ENCODE results near the gene PDS5B. TPM values are rescaled to one million over a fixed set of nuclear protein-coding genes. Genes with fewer than 3 reads are reported as not detected.

Gene PDS5B
- total RNA-seq, 1 donor from 2014 or later: 63.1 TPM

GRCh38 chr13:32577032-32577431 is 9.2 kb upstream of the PDS5B start:
- no peaks in the 10 kb centered on the region for H3K27me3 Mint-ChIP-seq (ENCODE audit: low read depth)
- no peaks in the 10 kb centered on the region for H3K36me3 Mint-ChIP-seq (ENCODE audit: low read depth)
- H3K27ac Mint-ChIP-seq: no peak overlapping the region
- H3K4me1 Mint-ChIP-seq (ENCODE audit: low read depth): no peaks in the 10 kb centered on the region
- intact Hi-C loops (cut with micrococcal nuclease): no loop called here
- H3K9me3 Mint-ChIP-seq: peaks cover 22% of the 10 kb centered on the region
- H3K4me3 Mint-ChIP-seq (ENCODE audit: low read depth): no peak overlapping the region
- DNase-seq (ENCODE audit: low spot score): no peak

DNA sequence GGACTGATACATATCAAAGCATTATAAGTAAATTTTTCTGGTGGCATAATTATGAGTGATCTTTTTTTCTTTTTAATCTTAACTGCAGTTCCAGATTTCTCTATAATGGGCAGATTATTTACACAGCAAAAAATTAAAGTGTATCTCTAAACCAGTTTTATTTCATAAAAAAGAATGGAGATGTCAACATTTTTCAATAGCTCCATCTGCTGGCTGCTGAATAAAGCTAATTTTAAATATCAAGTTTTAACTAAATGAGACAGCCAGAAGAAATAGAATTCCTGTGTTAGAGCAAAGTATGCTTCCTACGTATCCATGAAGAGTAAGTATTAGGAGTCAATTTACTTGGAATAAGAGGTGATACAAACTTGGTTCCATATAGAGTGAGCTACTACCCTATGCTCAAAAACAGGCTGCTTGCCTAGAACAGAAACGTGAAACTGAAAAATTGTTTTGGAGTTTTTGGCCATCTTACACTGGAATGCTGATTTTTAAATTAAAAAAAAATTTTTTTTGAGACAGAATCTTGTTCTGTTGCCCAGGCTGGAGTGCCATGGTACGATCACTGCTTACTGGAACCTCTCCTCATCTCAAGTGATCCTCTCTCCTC is 5.0 kb upstream of the PDS5B start:
- Mint-ChIP-seq H3K36me3 (ENCODE audit: low read depth) (no peaks in the 10 kb centered on the region), H3K27me3 (ENCODE audit: low read depth) (peaks cover 5% of the 10 kb centered on the region), H3K4me3 (ENCODE audit: low read depth) (no peak overlapping the region), H3K27ac (no peak overlapping the region), H3K9me3 (peaks cover 22% of the 10 kb centered on the region), H3K4me1 (ENCODE audit: low read depth) (peaks cover 9% of the 10 kb centered on the region)
- no peak for DNase-seq (ENCODE audit: low spot score)
- intact Hi-C loops (cut with micrococcal nuclease): loop anchor here (1.0 to 10.0 kb wide), 3 partner anchors 114 to 666 kb away; no protein-coding TSS in a partner anchor

GRCh38 chr13:32582281-32582680 is 4.0 kb upstream of the PDS5B start:
- Mint-ChIP-seq H3K4me3 (ENCODE audit: low read depth) (no peak overlapping the region), H3K4me1 (ENCODE audit: low read depth) (peaks cover 10% of the 10 kb centered on the region), H3K9me3 (peaks cover 13% of the 10 kb centered on the region), H3K27me3 (ENCODE audit: low read depth) (peaks cover 5% of the 10 kb centered on the region), H3K27ac (no peak overlapping the region), H3K36me3 (ENCODE audit: low read depth) (peaks cover 2% of the 10 kb centered on the region)
- DNase-seq (ENCODE audit: low spot score): no peak
- intact Hi-C loops (cut with micrococcal nuclease): loop anchor here (10.0 kb wide), 1 partner anchor 667 kb away; no protein-coding TSS in a partner anchor

- Mint-ChIP-seq H3K4me1 (ENCODE audit: low read depth) (peaks cover 17% of the 10 kb centered on the region), H3K36me3 (ENCODE audit: low read depth) (peaks cover 8% of the 10 kb centered on the region), H3K27me3 (ENCODE audit: low read depth) (peaks cover 5% of the 10 kb centered on the region), H3K4me3 (ENCODE audit: low read depth) (no peak overlapping the region), H3K9me3 (peaks cover 10% of the 10 kb centered on the region), H3K27ac (no peak overlapping the region)
- intact Hi-C loops (cut with micrococcal nuclease): loop anchor here (10.0 kb wide), 1 partner anchor 668 kb away; no protein-coding TSS in a partner anchor
- no peak for DNase-seq (ENCODE audit: low spot score)
Observed at GRCh38 chr13:32582991-32583390, 3.3 kb upstream of the PDS5B start.

DNA sequence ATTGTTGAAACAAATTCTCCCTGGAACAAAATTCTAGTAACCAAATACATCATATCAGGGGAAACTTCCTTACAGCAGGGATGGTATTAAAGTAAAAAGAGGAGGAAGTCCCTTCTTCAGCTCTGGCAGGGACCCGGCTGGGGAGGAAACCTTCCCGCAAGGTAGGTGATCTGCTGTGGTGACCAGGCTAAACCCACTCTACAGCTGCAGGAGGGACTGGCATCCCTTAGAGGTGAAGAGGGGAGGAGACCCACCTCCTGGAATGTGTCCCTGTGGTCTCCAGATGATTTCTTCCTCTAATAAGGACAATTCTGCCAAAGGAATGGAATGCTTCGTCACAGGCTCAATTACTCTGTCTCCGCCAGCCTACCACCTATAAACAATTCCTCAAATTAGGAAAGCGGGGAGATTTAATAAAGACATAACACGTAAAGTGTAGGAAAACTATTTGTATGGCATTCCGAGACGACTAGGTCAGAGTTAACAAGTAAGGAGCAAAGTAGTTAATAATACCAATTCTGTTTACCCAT is 637 bp upstream of the PDS5B start:
- Mint-ChIP-seq H3K27me3 (ENCODE audit: low read depth) (peaks cover 5% of the 10 kb centered on the region), H3K36me3 (ENCODE audit: low read depth) (peaks cover 12% of the 10 kb centered on the region)

GRCh38 chr13:32587011-32587810 is 959 bp downstream of the PDS5B start:
- peaks cover 40% of the 10 kb centered on the region for H3K4me1 Mint-ChIP-seq (ENCODE audit: low read depth)

More for the DNA sequence above, 637 bp upstream of the PDS5B start:
- peak overlapping the region; percentile 80 for H3K4me3 Mint-ChIP-seq (ENCODE audit: low read depth)
- intact Hi-C loops (cut with micrococcal nuclease): loop anchor here (1.0 to 10.0 kb wide), 11 partner anchors 47 to 1137 kb away; partner anchors contain the start of genes KL, N4BP2L1 and N4BP2L2
- no peak for DNase-seq (ENCODE audit: low spot score)
- H3K27ac Mint-ChIP-seq: peak overlapping the region; percentile 19
- no peaks in the 10 kb centered on the region for H3K9me3 Mint-ChIP-seq
- peaks cover 39% of the 10 kb centered on the region for H3K4me1 Mint-ChIP-seq (ENCODE audit: low read depth)

DNA sequence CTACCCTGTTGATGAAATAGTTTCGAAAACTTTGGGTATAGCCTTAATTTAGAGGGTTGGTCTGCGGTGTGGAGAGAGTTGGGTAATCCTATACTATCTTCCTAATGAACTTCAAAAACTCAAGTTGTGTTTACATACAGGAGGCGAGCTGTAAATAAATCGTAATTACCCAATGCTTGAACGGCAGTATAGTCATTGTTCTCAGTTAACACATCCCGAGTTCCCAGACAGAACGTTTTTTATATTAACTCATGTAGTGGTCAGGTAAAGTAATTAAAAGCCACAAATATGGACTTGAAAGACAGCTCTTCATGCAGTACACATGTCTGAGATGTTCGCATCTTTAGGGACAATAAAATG is 1.5 kb downstream of the PDS5B start:
- Mint-ChIP-seq H3K4me3 (ENCODE audit: low read depth) (peak overlapping the region; percentile 97), H3K27me3 (ENCODE audit: low read depth) (peaks cover 3% of the 10 kb centered on the region), H3K36me3 (ENCODE audit: low read depth) (peaks cover 12% of the 10 kb centered on the region), H3K27ac (peak overlapping the region; percentile 95), H3K9me3 (no peaks in the 10 kb centered on the region), H3K4me1 (ENCODE audit: low read depth) (peaks cover 41% of the 10 kb centered on the region)
- DNase-seq (ENCODE audit: low spot score): no peak
- intact Hi-C loops (cut with micrococcal nuclease): loop anchor here (1.0 to 10.0 kb wide), 8 partner anchors 52 to 1135 kb away; partner anchors contain the start of genes KL and N4BP2L1

More at GRCh38 chr13:32587011-32587810, 959 bp downstream of the PDS5B start:
- Mint-ChIP-seq H3K27me3 (ENCODE audit: low read depth) (peaks cover 4% of the 10 kb centered on the region), H3K36me3 (ENCODE audit: low read depth) (peaks cover 12% of the 10 kb centered on the region), H3K4me3 (ENCODE audit: low read depth) (peak overlapping the region; percentile 97), H3K27ac (peak overlapping the region; percentile 95), H3K9me3 (no peaks in the 10 kb centered on the region)
- intact Hi-C loops (cut with micrococcal nuclease): loop anchor here (2.0 to 10.0 kb wide), 7 partner anchors 158 to 1135 kb away; partner anchors contain the start of genes KL and N4BP2L1
- peak; percentile 48 for DNase-seq (ENCODE audit: low spot score)

- no peaks in the 10 kb centered on the region for H3K9me3 Mint-ChIP-seq
- DNase-seq (ENCODE audit: low spot score): no peak
- peaks cover 46% of the 10 kb centered on the region for H3K4me1 Mint-ChIP-seq (ENCODE audit: low read depth)
- H3K27ac Mint-ChIP-seq: no peak overlapping the region
- H3K4me3 Mint-ChIP-seq (ENCODE audit: low read depth): peak overlapping the region; percentile 73
- peaks cover 12% of the 10 kb centered on the region for H3K36me3 Mint-ChIP-seq (ENCODE audit: low read depth)
- intact Hi-C loops (cut with micrococcal nuclease): loop anchor here (1.0 to 10.0 kb wide), 4 partner anchors 51 to 1134 kb away; no protein-coding TSS in a partner anchor
- peaks cover 3% of the 10 kb centered on the region for H3K27me3 Mint-ChIP-seq (ENCODE audit: low read depth)
Observed at GRCh38 chr13:32588736-32589135, 2.5 kb downstream of the PDS5B start.

DNA sequence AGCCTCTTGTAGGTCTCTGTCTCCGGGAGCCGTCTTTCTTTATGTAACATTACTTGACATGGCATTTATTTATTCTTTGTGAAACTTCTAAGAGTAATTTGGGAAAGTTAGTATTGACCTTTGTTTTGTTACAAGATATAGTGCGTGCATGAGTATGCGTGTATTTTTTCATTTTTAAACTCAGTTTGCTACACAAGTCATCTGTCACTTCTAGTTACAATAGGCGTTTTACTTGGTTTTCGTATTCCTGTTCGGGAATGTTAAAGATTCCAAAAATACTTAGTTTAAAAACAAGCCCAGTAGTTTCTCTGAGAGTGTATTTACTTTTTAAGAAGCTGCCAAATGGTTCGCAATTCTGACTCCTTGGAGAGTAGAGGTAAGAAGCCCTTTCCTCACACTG is 3.2 kb downstream of the PDS5B start:
- DNase-seq (ENCODE audit: low spot score): no peak
- Mint-ChIP-seq H3K27me3 (ENCODE audit: low read depth) (peaks cover 3% of the 10 kb centered on the region), H3K27ac (no peak overlapping the region), H3K4me3 (ENCODE audit: low read depth) (no peak overlapping the region), H3K9me3 (no peaks in the 10 kb centered on the region), H3K36me3 (ENCODE audit: low read depth) (peaks cover 12% of the 10 kb centered on the region), H3K4me1 (ENCODE audit: low read depth) (peaks cover 48% of the 10 kb centered on the region)
- intact Hi-C loops (cut with micrococcal nuclease): loop anchor here (5.0 to 10.0 kb wide), 3 partner anchors 203 to 1133 kb away; no protein-coding TSS in a partner anchor

- Mint-ChIP-seq H3K4me3 (ENCODE audit: low read depth) (no peak overlapping the region), H3K9me3 (no peaks in the 10 kb centered on the region), H3K4me1 (ENCODE audit: low read depth) (peaks cover 46% of the 10 kb centered on the region), H3K36me3 (ENCODE audit: low read depth) (peaks cover 16% of the 10 kb centered on the region), H3K27me3 (ENCODE audit: low read depth) (no peaks in the 10 kb centered on the region), H3K27ac (no peak overlapping the region)
- no peak for DNase-seq (ENCODE audit: low spot score)
- intact Hi-C loops (cut with micrococcal nuclease): no loop called here
Observed at GRCh38 chr13:32590266-32590665, 4.0 kb downstream of the PDS5B start.

GRCh38 chr13:32592082-32592481 is 5.8 kb downstream of the PDS5B start:
- no peak for DNase-seq (ENCODE audit: low spot score)
- no peaks in the 10 kb centered on the region for H3K9me3 Mint-ChIP-seq
- no peaks in the 10 kb centered on the region for H3K27me3 Mint-ChIP-seq (ENCODE audit: low read depth)
- H3K36me3 Mint-ChIP-seq (ENCODE audit: low read depth): peaks cover 20% of the 10 kb centered on the region
- H3K4me3 Mint-ChIP-seq (ENCODE audit: low read depth): no peak overlapping the region
- intact Hi-C loops (cut with micrococcal nuclease): no loop called here
- H3K27ac Mint-ChIP-seq: no peak overlapping the region
- peaks cover 46% of the 10 kb centered on the region for H3K4me1 Mint-ChIP-seq (ENCODE audit: low read depth)

- Mint-ChIP-seq H3K4me3 (ENCODE audit: low read depth) (no peak overlapping the region), H3K36me3 (ENCODE audit: low read depth) (peaks cover 8% of the 10 kb centered on the region), H3K9me3 (no peaks in the 10 kb centered on the region), H3K27me3 (ENCODE audit: low read depth) (no peaks in the 10 kb centered on the region), H3K4me1 (ENCODE audit: low read depth) (peaks cover 26% of the 10 kb centered on the region), H3K27ac (no peak overlapping the region)
- intact Hi-C loops (cut with micrococcal nuclease): no loop called here
- DNase-seq (ENCODE audit: low spot score): no peak
Observed at GRCh38 chr13:32594157-32594738, 8.0 kb downstream of the PDS5B start.

All from activated T-helper 2 cell treated with anti-CD3 and anti-CD28 coated beads, Interferon-gamma antibody, Interleukin-2, Interleukin-4, amounts not matched to agents 10 μg/mL and 5 μg/mL and 100 μg/mL, durations not matched to agents 14 hours and 24 hours and 36 hours (primary cell).